ENCODE results near the gene PI4KB. TPM values are rescaled to one million over a fixed set of nuclear protein-coding genes. Genes with fewer than 3 reads are reported as not detected.

PI4KB gene
- total RNA-seq, 4 donors from 2014 or later: 93.1 to 110 (median 107) TPM

DNA sequence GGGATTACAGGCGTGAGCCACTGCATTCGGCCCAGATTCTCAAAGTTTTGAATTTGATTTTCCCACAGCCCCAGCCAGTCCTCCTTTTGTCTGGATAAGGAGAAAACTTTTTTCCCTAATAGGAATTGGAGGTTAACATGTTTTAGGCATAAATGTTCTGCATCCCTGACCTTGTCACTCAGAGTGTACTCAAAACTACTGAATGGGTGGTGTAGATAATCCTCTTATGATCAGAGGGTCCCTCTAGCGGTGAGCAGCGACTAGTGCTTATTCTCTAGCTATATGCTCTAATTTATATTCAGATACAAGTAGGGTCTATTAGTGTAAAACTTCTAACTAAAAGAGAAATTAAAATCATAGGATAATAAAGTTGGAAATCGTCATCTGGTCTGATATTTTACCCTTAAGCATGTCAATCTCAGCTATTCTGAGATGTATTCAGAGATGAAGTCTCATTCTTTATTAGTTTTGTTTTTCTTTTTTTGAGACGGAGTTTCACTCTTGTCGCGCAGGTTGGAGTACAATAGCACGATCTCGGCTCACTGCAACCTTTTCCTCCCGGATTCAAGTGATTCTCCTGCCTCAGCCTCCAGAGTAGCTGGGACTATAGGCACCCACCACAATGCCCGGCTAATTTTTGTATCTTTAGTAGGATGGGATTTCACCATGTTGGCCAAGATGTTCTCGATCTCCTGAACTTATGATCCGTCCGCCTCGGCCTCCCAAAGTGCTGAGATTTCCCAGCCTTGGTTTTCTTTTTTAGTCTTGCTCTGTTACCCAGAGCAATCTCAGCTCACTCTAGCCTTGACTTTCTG lies 75.4 kb downstream of the PI4KB start:
- Histone ChIP-seq H3K9me3 (no peaks in the 10 kb centered on the region), H3K4me3 (replicated peaks in 1 of 3) (no peak overlapping the region), H3K36me3 (peaks cover 25 to 26% of the 10 kb centered on the region in 2 donors), H3K4me1 (peaks cover 4 to 14% of the 10 kb centered on the region in 2 donors), H3K27me3 (no peaks in the 10 kb centered on the region), H3K27ac (no peak overlapping the region)
- peak; percentile 62 to 66 for DNase-seq
- WGBS, 2 donors: 65 to 66% methylated on average over 16 of the region's 16 CpGs
- TF ChIP-seq POLR2A (IDR thresholded peaks at IDR 0.05): no peak
- TF ChIP-seq, protein P1, sequence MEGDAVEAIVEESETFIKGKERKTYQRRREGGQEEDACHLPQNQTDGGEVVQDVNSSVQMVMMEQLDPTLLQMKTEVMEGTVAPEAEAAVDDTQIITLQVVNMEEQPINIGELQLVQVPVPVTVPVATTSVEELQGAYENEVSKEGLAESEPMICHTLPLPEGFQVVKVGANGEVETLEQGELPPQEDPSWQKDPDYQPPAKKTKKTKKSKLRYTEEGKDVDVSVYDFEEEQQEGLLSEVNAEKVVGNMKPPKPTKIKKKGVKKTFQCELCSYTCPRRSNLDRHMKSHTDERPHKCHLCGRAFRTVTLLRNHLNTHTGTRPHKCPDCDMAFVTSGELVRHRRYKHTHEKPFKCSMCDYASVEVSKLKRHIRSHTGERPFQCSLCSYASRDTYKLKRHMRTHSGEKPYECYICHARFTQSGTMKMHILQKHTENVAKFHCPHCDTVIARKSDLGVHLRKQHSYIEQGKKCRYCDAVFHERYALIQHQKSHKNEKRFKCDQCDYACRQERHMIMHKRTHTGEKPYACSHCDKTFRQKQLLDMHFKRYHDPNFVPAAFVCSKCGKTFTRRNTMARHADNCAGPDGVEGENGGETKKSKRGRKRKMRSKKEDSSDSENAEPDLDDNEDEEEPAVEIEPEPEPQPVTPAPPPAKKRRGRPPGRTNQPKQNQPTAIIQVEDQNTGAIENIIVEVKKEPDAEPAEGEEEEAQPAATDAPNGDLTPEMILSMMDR (IDR thresholded peaks at IDR 0.05): peak; percentile 72 to 85 (median 80)
- intact Hi-C loops (cut with DNase I): loop anchor here (5.0 kb wide), 1 partner anchor 55 kb away; the partner anchor contains the start of gene PIP5K1A

DNA sequence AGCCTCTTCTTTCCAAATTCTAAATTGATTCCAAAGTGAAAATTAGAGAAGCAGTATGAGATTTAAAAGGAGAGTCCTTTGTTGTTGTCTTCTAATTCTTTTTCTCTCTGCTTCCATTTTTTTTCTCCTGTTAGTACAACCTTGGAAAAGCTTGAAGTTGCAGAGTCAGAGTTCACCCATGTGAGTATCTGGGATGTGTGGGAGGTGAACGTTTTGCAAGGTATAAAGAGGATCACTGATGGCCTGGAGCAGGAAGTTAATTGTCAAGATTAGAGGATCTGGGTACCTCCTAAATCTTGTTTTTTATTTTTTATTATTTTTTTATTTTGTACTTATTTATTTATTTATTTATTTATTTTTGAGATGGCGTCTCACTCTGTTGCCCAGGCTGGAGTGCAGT lies 80.4 kb downstream of the PI4KB start:
- 92 to 95% methylated on average over 2 of the region's 2 CpGs for WGBS, 2 donors
- intact Hi-C loops (cut with DNase I): no loop called here

GRCh38 chr1:151243683-151244216 lies 83.5 kb downstream of the PI4KB start:
- WGBS, 2 donors: 87 to 91% methylated on average over 5 of the region's 5 CpGs
- Histone ChIP-seq H3K36me3 (peaks cover 83 to 90% of the 10 kb centered on the region in 2 donors), H3K4me3 (replicated peaks in 1 of 3) (no peak overlapping the region), H3K27me3 (no peaks in the 10 kb centered on the region), H3K9me3 (no peaks in the 10 kb centered on the region), H3K27ac (no peak overlapping the region), H3K4me1 (no peaks in the 10 kb centered on the region)
- no peak for DNase-seq
- TF ChIP-seq, protein P1 (IDR thresholded peaks at IDR 0.05): no peak
- no peak for TF ChIP-seq POLR2A (IDR thresholded peaks at IDR 0.05)
- intact Hi-C loops (cut with DNase I): no loop called here

More for the DNA sequence above, 80.4 kb downstream of the PI4KB start:
- Histone ChIP-seq H3K36me3 (peaks cover 68 to 71% of the 10 kb centered on the region in 2 donors), H3K27me3 (no peaks in the 10 kb centered on the region), H3K9me3 (no peaks in the 10 kb centered on the region), H3K4me1 (no peaks in the 10 kb centered on the region), H3K4me3 (replicated peaks in 1 of 3) (no peak overlapping the region), H3K27ac (no peak overlapping the region)
- DNase-seq: no peak
- TF ChIP-seq POLR2A (IDR thresholded peaks at IDR 0.05): no peak
- TF ChIP-seq, protein P1 (IDR thresholded peaks at IDR 0.05): no peak

GRCh38 chr1:151242442-151242841 lies 84.8 kb downstream of the PI4KB start:
- Histone ChIP-seq H3K27ac (no peak overlapping the region), H3K27me3 (no peaks in the 10 kb centered on the region), H3K9me3 (no peaks in the 10 kb centered on the region), H3K4me3 (replicated peaks in 1 of 3) (no peak overlapping the region), H3K4me1 (no peaks in the 10 kb centered on the region), H3K36me3 (peaks cover 84 to 90% of the 10 kb centered on the region in 2 donors)
- WGBS, 2 donors: 94 to 100% methylated on average over 2 of the region's 2 CpGs
- TF ChIP-seq POLR2A (IDR thresholded peaks at IDR 0.05): no peak
- TF ChIP-seq, protein P1 (IDR thresholded peaks at IDR 0.05): no peak
- intact Hi-C loops (cut with DNase I): no loop called here
- DNase-seq: no peak

Small RNA genes lying within 50 kb of the gene (small RNA-seq; reads per million reads assigned to genes)
- gene RN7SL444P: not detected

Other genes starting within 250 kb of the PI4KB start
- gene SEMA6C, start 180.8 kb downstream of the PI4KB start, total RNA-seq: 1 to 10 TPM; 2.5 to 5.9 (median 3.4) TPM
- gene TNFAIP8L2, start 170.8 kb downstream of the PI4KB start, total RNA-seq: 1 to 10 TPM; 2.2 to 4.2 (median 2.4) TPM
- gene LYSMD1, start 161.5 kb downstream of the PI4KB start, total RNA-seq: 10 to 100 TPM; 13.4 to 19.7 (median 15.7) TPM
- 10 to 100 TPM; 13.2 to 44.5 (median 24.5) TPM for gene SCNM1, start 161.3 kb downstream of the PI4KB start, total RNA-seq
- gene TMOD4, start 151.4 kb downstream of the PI4KB start, total RNA-seq: not detected
- gene VPS72, start 137.2 kb downstream of the PI4KB start, total RNA-seq: 10 to 100 TPM; 36.9 to 47.5 (median 39.9) TPM
- 10 to 100 TPM; 53.4 to 74.5 (median 57.8) TPM for gene PIP5K1A, start 128.9 kb downstream of the PI4KB start, total RNA-seq
- gene PSMD4, start 72.7 kb downstream of the PI4KB start, total RNA-seq: 100 to 1,000 TPM in 2 of 4 donors, 10 to 100 TPM in 2; 77.1 to 110 (median 96.5) TPM
- 10 to 100 TPM; 24.2 to 38.0 (median 33.7) TPM for gene ZNF687, start 45.1 kb downstream of the PI4KB start, total RNA-seq
- 10 to 100 TPM; 36.0 to 69.9 (median 58.4) TPM for gene RFX5, start 19.8 kb upstream of the PI4KB start, total RNA-seq
- gene SELENBP1, start 45.3 kb upstream of the PI4KB start, total RNA-seq: 100 to 1,000 TPM; 151 to 513 (median 310) TPM
- gene PSMB4, start 72.2 kb upstream of the PI4KB start, total RNA-seq: 100 to 1,000 TPM; 154 to 283 (median 226) TPM
- gene POGZ, start 132.1 kb upstream of the PI4KB start, total RNA-seq: 100 to 1,000 TPM in 1 of 4 donors, 10 to 100 TPM in 3; 66.0 to 103 (median 88.3) TPM
- 10 to 100 TPM in 1 of 4 donors, 1 to 10 TPM in 3; 7.7 to 14.9 (median 8.7) TPM for gene CGN, start 184.0 kb upstream of the PI4KB start, total RNA-seq
- gene TUFT1, start 212.9 kb upstream of the PI4KB start, total RNA-seq: 1 to 10 TPM; 4.0 to 8.8 (median 5.0) TPM